Fibroblast of pulmonary artery (primary cell): ENCODE measurements around the gene LRRC26.

Experiments used
- DNase-seq: peaks from one replicate; pipeline ENCODE4 v3.0.0-alpha.2; 2010; ENCODE audit warnings: low read depth
- H3K4me3 ChIP-seq: replicated peaks from 2 replicates; pipeline ENCODE4 v1.5.1; 2011; ENCODE audit warnings: low read depth, mild to moderate bottlenecking, control low read depth, low read length, moderate library complexity
- TF ChIP-seq, protein P1 (sequence below): IDR thresholded peaks from 2 replicates; pipeline ENCODE4 v1.5.1; 2011; ENCODE audit warnings: mild to moderate bottlenecking, control low read depth, low read length, inconsistent platforms; ENCODE audit errors: missing control alignments

Gene LRRC26, protein sequence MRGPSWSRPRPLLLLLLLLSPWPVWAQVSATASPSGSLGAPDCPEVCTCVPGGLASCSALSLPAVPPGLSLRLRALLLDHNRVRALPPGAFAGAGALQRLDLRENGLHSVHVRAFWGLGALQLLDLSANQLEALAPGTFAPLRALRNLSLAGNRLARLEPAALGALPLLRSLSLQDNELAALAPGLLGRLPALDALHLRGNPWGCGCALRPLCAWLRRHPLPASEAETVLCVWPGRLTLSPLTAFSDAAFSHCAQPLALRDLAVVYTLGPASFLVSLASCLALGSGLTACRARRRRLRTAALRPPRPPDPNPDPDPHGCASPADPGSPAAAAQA

DNA sequence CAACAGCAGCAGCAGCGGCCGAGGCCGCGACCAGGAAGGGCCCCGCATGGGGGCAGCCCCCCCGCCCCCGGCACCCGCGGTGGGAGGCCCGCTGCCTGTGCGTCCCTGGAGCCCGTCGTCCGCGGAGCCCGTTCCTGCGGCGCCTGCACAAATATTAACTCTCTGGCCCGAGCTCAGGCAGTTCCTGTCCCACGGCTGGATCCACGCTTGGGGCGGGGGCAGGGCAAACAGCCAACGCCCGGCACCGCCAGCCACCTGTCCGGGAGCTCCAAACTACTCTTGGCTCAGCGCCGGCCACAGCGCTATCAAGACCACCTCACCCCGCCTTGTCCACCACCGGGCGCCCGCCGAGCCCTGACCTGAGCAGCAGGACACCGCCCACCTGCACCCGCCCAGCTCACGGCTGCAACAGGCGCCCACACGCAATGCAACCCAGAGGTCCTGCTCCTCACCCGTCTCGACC lies at the start of gene LRRC26:
Gene LRRC26 (minus strand): TSS at position 156 of the 463 bp plus-strand sequence. CDS start 108 bp downstream, at position 48.
- TF ChIP-seq, protein P1, sequence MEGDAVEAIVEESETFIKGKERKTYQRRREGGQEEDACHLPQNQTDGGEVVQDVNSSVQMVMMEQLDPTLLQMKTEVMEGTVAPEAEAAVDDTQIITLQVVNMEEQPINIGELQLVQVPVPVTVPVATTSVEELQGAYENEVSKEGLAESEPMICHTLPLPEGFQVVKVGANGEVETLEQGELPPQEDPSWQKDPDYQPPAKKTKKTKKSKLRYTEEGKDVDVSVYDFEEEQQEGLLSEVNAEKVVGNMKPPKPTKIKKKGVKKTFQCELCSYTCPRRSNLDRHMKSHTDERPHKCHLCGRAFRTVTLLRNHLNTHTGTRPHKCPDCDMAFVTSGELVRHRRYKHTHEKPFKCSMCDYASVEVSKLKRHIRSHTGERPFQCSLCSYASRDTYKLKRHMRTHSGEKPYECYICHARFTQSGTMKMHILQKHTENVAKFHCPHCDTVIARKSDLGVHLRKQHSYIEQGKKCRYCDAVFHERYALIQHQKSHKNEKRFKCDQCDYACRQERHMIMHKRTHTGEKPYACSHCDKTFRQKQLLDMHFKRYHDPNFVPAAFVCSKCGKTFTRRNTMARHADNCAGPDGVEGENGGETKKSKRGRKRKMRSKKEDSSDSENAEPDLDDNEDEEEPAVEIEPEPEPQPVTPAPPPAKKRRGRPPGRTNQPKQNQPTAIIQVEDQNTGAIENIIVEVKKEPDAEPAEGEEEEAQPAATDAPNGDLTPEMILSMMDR: no peak
- H3K4me3 ChIP-seq: no peak within 1 kb of the TSS
- no peak for DNase-seq

DNA sequence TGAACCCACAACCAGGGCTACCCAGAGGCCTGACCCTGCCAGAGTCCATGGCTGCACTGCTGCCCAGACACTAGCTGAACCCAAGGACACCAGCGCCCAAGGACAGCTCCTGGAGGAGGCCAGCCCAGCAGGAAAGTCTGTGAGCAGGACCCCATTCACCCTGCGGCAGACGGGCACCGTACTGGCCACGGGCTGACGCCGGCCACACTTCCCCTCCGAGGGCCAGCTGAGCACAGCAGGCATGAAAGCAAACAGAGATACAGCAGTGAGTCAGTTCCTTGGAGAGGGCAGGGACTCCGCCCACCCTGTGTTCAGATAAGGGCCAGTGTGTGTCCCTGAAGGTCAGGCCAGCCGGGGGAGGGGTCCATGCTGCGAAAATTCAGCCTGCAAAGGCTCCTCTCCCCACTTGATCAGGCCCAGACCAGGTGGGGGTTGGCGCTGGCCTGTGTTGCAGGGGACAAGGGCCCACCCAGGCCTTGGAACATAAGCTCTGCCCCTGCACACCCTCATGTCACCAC lies 49.0 kb upstream of the LRRC26 start:
- TF ChIP-seq, protein P1: no peak
- no peak overlapping the region for H3K4me3 ChIP-seq
- DNase-seq: peak; percentile 60

DNA sequence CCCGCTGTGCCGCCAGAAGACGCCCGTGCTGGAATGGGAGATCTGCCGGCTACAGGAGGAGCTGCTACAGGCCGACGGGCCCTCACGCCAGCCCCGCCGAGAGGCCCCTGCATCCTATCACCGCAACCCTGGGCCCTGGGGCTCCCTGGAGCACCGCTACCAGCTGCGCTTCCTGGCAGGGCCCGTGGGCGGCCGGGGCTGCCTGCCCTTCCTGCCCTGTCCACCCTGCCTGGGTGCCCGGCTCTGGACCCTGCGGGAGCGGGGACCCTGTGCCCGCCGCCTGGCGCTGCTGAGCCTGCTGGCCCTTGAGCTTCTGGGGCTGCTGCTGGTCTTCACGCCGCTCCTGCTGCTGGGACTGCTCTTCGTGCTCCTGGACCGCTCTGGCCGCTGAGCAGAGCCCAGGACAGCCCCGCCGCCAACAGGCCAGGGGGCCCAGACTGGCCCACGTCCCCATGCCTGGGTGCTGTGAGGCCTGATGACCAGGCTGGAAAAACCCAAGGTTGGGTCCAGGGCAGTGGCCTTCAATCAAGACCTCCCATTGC lies 48.4 kb upstream of the LRRC26 start:
- TF ChIP-seq, protein P1: no peak

DNA sequence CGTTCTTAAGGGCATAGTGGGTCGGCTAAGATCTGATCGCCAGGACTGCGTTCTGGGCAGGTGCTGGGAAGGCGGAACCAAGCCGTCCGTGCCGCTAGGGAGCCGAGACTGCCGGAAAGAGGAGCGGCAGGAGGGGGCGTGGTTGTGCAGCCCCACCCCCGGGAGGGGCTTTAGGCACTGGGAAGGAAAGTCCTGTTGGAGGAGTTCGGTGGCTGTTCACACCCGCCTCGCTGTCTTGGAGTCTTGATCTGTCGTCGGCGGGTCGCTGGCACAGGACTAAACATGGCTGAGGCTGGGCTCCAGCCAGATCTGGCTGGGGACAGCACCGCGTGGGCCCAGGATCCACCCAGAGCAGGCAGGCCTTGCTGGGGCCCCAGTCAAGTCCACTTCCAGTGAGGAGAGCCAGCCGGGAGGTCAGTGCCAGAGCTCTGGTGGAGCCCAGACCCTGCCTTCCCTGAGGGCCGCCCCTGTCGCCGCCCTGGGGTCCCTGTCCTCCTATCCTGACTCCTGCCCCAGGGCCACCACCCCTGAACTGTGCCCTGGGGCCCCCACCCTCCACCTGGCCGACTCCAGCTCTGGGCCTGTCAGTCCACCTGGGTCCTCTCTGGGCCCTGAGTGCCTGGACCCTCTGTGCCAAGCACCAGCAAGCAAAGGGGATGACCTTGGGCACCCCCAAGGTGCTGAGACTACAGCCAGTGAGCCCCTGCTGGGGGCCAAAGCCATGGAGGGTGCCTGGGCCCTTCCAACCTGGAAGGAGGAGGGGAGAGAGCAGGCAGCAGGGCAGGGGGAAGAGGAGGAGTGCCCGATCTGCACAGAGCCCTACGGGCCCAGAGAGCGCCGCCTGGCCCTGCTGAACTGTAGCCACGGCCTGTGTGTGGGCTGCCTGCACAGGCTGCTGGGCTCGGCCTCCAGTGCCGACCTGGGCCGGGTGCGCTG lies 47.7 kb upstream of the LRRC26 start:
- TF ChIP-seq, protein P1: no peak
- no peak overlapping the region for H3K4me3 ChIP-seq
- DNase-seq: no peak

More for the DNA sequence above, 48.4 kb upstream of the LRRC26 start:
- DNase-seq: no peak
- H3K4me3 ChIP-seq: no peak overlapping the region

DNA sequence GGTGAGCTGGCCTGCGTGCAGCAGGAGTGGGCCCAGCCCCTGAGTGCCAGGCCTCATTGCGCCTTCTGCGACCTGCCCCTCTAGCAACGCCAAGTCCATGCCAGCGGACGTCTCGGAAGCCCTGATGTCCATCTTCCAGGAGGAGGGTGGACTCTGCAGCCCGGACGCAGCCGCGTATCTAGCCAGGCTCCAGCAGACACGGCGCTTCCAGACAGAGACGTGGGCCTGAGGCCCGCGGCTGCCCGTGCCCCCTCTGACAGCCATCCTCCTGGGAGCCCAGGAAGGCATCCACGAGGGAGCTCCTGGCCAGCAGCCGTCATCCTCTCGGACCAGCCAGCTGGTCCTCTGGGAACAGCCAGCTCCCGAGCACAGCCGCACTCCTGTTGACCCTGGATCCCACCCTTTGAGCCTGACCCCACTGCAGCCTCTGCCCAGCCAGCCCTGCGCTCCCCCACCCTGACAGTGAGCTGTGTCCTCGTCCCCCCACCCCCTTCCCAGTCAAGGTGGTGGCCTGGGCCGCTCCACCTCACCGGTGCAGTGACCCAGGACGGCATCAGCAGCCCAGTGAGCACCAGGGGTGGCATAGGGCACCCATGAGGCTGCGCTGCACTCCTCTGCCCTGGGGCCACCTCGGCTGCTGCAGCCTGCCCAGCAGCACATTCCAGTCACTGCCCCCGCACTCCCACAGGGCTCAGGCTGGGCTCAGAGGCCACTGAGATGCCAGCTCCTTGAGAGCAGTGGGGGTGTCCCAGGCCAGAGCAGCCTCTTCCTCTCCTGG lies 46.5 kb upstream of the LRRC26 start:
- no peak for DNase-seq
- TF ChIP-seq, protein P1: no peak
- no peak overlapping the region for H3K4me3 ChIP-seq

DNA sequence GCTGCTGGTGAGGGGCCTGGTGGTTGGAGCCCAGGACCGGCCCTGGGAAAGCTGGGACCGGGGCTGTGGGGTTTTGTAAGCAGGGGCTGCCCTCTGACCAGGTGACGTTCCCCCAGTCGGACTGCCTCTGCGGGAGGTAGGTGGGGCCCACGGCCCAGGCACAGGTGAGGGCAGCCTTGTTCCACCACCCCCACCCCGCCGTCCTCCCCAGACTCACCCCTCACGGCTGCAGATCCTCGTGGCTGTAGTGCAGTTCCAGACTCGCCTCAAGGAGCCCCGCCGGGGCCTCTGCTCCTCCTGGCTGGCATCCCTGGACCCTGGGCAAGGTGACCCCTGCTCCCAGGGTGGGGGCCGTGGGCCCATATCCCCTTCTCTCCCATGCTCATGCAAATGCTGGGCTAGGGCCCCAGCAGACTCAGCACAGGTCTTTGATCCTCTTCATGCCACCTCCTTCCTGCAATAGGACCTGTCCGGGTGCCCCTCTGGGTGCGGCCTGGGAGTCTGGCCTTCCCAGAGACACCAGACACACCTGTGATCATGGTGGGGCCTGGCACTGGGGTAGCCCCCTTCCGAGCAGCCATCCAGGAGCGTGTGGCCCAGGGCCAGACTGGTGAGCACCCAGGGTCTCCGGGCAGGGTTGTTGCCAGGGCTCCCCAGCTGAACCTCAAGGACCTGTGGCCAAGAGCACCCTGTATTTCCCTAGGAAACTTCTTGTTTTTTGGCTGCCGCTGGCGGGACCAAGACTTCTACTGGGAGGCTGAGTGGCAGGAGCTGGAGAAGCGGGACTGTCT lies 45.5 kb upstream of the LRRC26 start:
- no peak for DNase-seq

More for the DNA sequence above, 45.5 kb upstream of the LRRC26 start:
- H3K4me3 ChIP-seq: no peak overlapping the region
- TF ChIP-seq, protein P1: no peak
